H9 (cell line): ENCODE data around the gene DACT3. TPM values are rescaled to one million over a fixed set of nuclear protein-coding genes. Genes with fewer than 3 reads are reported as not detected.

Experiments used
- DNase-seq: peaks from one replicate; pipeline ENCODE4 v3.0.0-alpha.2; 2017
- H2AFZ ChIP-seq: one replicate; pipeline ENCODE4 v1.6.1; 2013; ENCODE audit warnings: mild to moderate bottlenecking, low read length, control low read depth, moderate library complexity
- H2AK5ac ChIP-seq: 2 replicates; pipeline ENCODE4 v1.6.1; 2013; ENCODE audit warnings: low read length, control low read depth, mixed read lengths; ENCODE audit not compliant: insufficient read length
- H2BK120ac ChIP-seq: one replicate; pipeline ENCODE4 v1.6.1; 2013; ENCODE audit warnings: low read depth, mild to moderate bottlenecking, low read length, control low read depth, inconsistent platforms; ENCODE audit not compliant: poor library complexity, severe bottlenecking
- H2BK12ac ChIP-seq: 2 replicates; pipeline ENCODE4 v1.6.1; 2013; ENCODE audit warnings: low read length, control low read depth, mixed read lengths, low read depth; ENCODE audit not compliant: insufficient read length
- H2BK15ac ChIP-seq: 2 replicates; pipeline ENCODE4 v1.6.1; 2013; ENCODE audit warnings: low read depth, low read length, control low read depth
- H2BK20ac ChIP-seq: one replicate; pipeline ENCODE4 v1.6.1; 2013; ENCODE audit warnings: low read depth, mild to moderate bottlenecking, low read length, control low read depth, inconsistent platforms; ENCODE audit not compliant: poor library complexity, severe bottlenecking
- H2BK5ac ChIP-seq: 2 replicates; pipeline ENCODE4 v1.6.1; 2013; ENCODE audit warnings: low read length, control low read depth, mixed read lengths; ENCODE audit not compliant: insufficient read length
- H3K14ac ChIP-seq: 2 replicates; pipeline ENCODE4 v1.6.1; 2013; ENCODE audit warnings: low read length, control low read depth; ENCODE audit not compliant: insufficient read depth
- H3K18ac ChIP-seq: 2 replicates; pipeline ENCODE4 v1.6.1; 2013; ENCODE audit warnings: low read depth, mild to moderate bottlenecking, mixed read lengths, low read length, control low read depth; ENCODE audit not compliant: insufficient read length
- H3K23ac ChIP-seq: 2 replicates; pipeline ENCODE4 v1.6.1; 2013; ENCODE audit warnings: low read length, control low read depth, mixed read lengths, low read depth; ENCODE audit not compliant: insufficient read length
- H3K23me2 ChIP-seq: 2 replicates; pipeline ENCODE4 v1.6.1; 2013; ENCODE audit warnings: low read depth, mild to moderate bottlenecking, mixed read lengths, low read length, control low read depth; ENCODE audit not compliant: insufficient read length, poor library complexity, severe bottlenecking
- H3K27ac ChIP-seq: 2 replicates; pipeline ENCODE4 v1.5.1; 2013; ENCODE audit warnings: low read length, control low read depth, mixed read lengths, low read depth; ENCODE audit not compliant: insufficient read length
- H3K27me3 ChIP-seq: 2 replicates; pipeline ENCODE4 v1.6.1; 2013; ENCODE audit warnings: low read length, control low read depth, inconsistent platforms; ENCODE audit not compliant: insufficient read depth
- H3K4ac ChIP-seq: 2 replicates; pipeline ENCODE4 v1.6.1; 2013; ENCODE audit warnings: low read depth, mild to moderate bottlenecking, control low read depth, inconsistent platforms, low read length, moderate library complexity
- H3K4me1 ChIP-seq: 2 replicates; pipeline ENCODE4 v1.6.1; 2013; ENCODE audit warnings: low read length, control low read depth, inconsistent platforms; ENCODE audit not compliant: insufficient read depth
- H3K4me2 ChIP-seq: 2 replicates; pipeline ENCODE4 v1.6.1; 2013; ENCODE audit warnings: low read length, control low read depth, mixed read lengths; ENCODE audit not compliant: insufficient read length, insufficient read depth
- H3K56ac ChIP-seq: 2 replicates; pipeline ENCODE4 v1.6.1; 2013; ENCODE audit warnings: low read depth, mild to moderate bottlenecking, mixed read lengths, low read length, control low read depth; ENCODE audit not compliant: insufficient read length
- H3K79me1 ChIP-seq: 2 replicates; pipeline ENCODE4 v1.6.1; 2013; ENCODE audit warnings: low read depth, mild to moderate bottlenecking, moderate library complexity, low read length, control low read depth, inconsistent platforms; ENCODE audit not compliant: insufficient read depth, poor library complexity, severe bottlenecking
- H3K79me2 ChIP-seq: 2 replicates; pipeline ENCODE4 v1.6.1; 2013; ENCODE audit warnings: low read length, control low read depth, inconsistent platforms; ENCODE audit not compliant: insufficient read depth
- H3K9ac ChIP-seq: 2 replicates; pipeline ENCODE4 v1.6.1; 2013; ENCODE audit warnings: low read length, control low read depth, mixed read lengths; ENCODE audit not compliant: insufficient read length; ENCODE audit errors: extremely low read depth
- H3K9me3 ChIP-seq: one replicate; pipeline ENCODE4 v1.6.1; 2013; ENCODE audit warnings: low read depth, low read length, inconsistent platforms; ENCODE audit not compliant: control insufficient read depth
- H3T11ph ChIP-seq: one replicate; pipeline ENCODE4 v1.6.1; 2013; ENCODE audit warnings: mild to moderate bottlenecking, low read length, control low read depth, inconsistent platforms
- H4K20me1 ChIP-seq: one replicate; pipeline ENCODE4 v1.6.1; 2013; ENCODE audit not compliant: control insufficient read depth, insufficient read length, insufficient read depth
- H4K5ac ChIP-seq: 2 replicates; pipeline ENCODE4 v1.6.1; 2013; ENCODE audit warnings: low read depth, mild to moderate bottlenecking, mixed read lengths, low read length, control low read depth; ENCODE audit not compliant: insufficient read length
- H4K8ac ChIP-seq: replicated peaks from 2 replicates; pipeline ENCODE4 v1.6.1; 2013; ENCODE audit warnings: low read length, control low read depth, mixed read lengths, low read depth; ENCODE audit not compliant: insufficient read length
- H4K91ac ChIP-seq: 2 replicates; pipeline ENCODE4 v1.6.1; 2013; ENCODE audit warnings: low read depth, mild to moderate bottlenecking, moderate library complexity, mixed read lengths, low read length, control low read depth; ENCODE audit not compliant: insufficient read length
- H3K27ac Mint-ChIP-seq, 3 experiments: 2 replicates in 2 of 3; 3 replicates in 1 of 3; pipeline ENCODE4 v1.8.0; 2020 to 2021; ENCODE audit warnings: mixed read lengths in 3 of 3, mild to moderate bottlenecking in 1 of 3, moderate library complexity in 1 of 3
- H3K27me3 Mint-ChIP-seq: 2 replicates; pipeline ENCODE4 v1.8.0; 2021; ENCODE audit warnings: low read depth, mild to moderate bottlenecking, moderate library complexity, mixed read lengths
- H3K36me3 Mint-ChIP-seq, 3 experiments: 2 replicates in 2 of 3; 3 replicates in 1 of 3; pipeline ENCODE4 v1.8.0; 2020 to 2021; ENCODE audit warnings: low read depth in 3 of 3, mixed read lengths in 3 of 3; ENCODE audit not compliant: insufficient read depth in 1 of 3
- H3K4me1 Mint-ChIP-seq, 2 experiments: 2 replicates each; pipeline ENCODE4 v1.8.0; 2020; ENCODE audit warnings: mixed read lengths in 2 of 2
- H3K4me3 Mint-ChIP-seq, 2 experiments: 2 replicates in 1 of 2; 3 replicates in 1 of 2; pipeline ENCODE4 v1.8.0; 2020 to 2021; ENCODE audit warnings: mild to moderate bottlenecking in 2 of 2, mixed read lengths in 2 of 2, moderate library complexity in 1 of 2
- H3K9me3 Mint-ChIP-seq, 2 experiments: 2 replicates in 1 of 2; 3 replicates in 1 of 2; pipeline ENCODE4 v1.8.0; 2020; ENCODE audit warnings: mild to moderate bottlenecking in 2 of 2, mixed read lengths in 2 of 2, moderate library complexity in 1 of 2
- CTCF ChIP-seq: fragments of 200-600 bp; sonication (generic); conservative IDR thresholded peaks from 3 replicates; pipeline ENCODE4 v1.8.0; 2021; ENCODE audit warnings: antibody characterized with exemption, mild to moderate bottlenecking
- WGBS: extraction: QIAGEN DNeasy Blood & Tissue Kit; methylation state at CpG from one replicate; pipeline ENCODE4 v1.1.7; 2013; ENCODE audit warnings: missing lambda C conversion rate, low lambda C conversion rate, mixed read lengths; ENCODE audit not compliant: insufficient read length; ENCODE audit errors: extremely low coverage; 5-methylcytosine and 5-hydroxymethylcytosine counted together
- total RNA-seq: library from RNA; stranded (reverse); gene quantifications from 2 replicates; pipeline ENCODE4 v1.2.1, GENCODE V29; 2021

The DACT3 gene
- total RNA-seq, 1 experiment from 2014 or later = 0.87 TPM

GRCh38 chr19:46634656-46635218, 26.2 kb downstream of the DACT3 start:
- Histone ChIP-seq H3K23ac (no peak overlapping the region), H3K56ac (no peak overlapping the region), H4K8ac (no peak overlapping the region), H3K4ac (no peak overlapping the region), H2AK5ac (no peak overlapping the region), H3K9ac (no peak overlapping the region), H2AFZ (no peak overlapping the region), H2BK120ac (no peak overlapping the region), H3K9me3 (no peaks in the 10 kb centered on the region), H4K20me1 (no peaks in the 10 kb centered on the region), H4K5ac (no peak overlapping the region), H3K27me3 (peaks cover 28% of the 10 kb centered on the region), H2BK12ac (no peak overlapping the region), H4K91ac (no peak overlapping the region), H3K4me1 (peaks cover 7% of the 10 kb centered on the region; the same call in 1 of the 2 replicates), H3K23me2 (peaks cover 18% of the 10 kb centered on the region), H2BK20ac (no peak overlapping the region), H3K79me1 (no peaks in the 10 kb centered on the region), H3K79me2 (no peaks in the 10 kb centered on the region), H2BK5ac (no peak overlapping the region), H3K14ac (no peak overlapping the region), H3K4me2 (peak overlapping the region; percentile 59), H2BK15ac (no peak overlapping the region), H3T11ph (no peak overlapping the region), H3K18ac (no peak overlapping the region), H3K27ac (no peak overlapping the region)
- no CpG with 5 or more reads among the region's 23 CpGs for WGBS
- Mint-ChIP-seq H3K9me3 (no peaks in the 10 kb centered on the region), H3K4me1 (peaks cover 22 to 30% of the 10 kb centered on the region in 2 experiments), H3K27ac (no peak overlapping the region), H3K4me3 (peak overlapping the region; percentile 64 to 91), H3K27me3 (peaks cover 45% of the 10 kb centered on the region), H3K36me3 (no peaks in the 10 kb centered on the region)
- DNase-seq = peak; percentile 61
- no peak for TF ChIP-seq CTCF
